ENCODE measurements around the gene CAMSAP1. TPM values are rescaled to one million over a fixed set of nuclear protein-coding genes. Genes with fewer than 3 reads are reported as not detected.

Gene CAMSAP1
- total and polyA plus RNA-seq, 10 donors = 2.4 to 34.3 (median 19.8) TPM

- H3K4me3 ChIP-seq = no peak overlapping the region
- WGBS, 5 donors = 35 to 49% (median 47%) methylated on average over 8 of the region's 8 CpGs
- peaks cover 0 to 30% (median 3%) of the 10 kb centered on the region in 6 donors for H3K36me3 ChIP-seq
- DNase-seq = peak; percentile 82
- H3K4me1 ChIP-seq = peaks cover 0 to 12% (median 8%) of the 10 kb centered on the region in 6 donors
- H3K9me3 ChIP-seq = no peaks in the 10 kb centered on the region
- intact Hi-C loops (cut with DNase I; ENCODE audit: low total_unique reads) = loop anchor here (2.0 kb wide), 1 partner anchor 258 kb away; no protein-coding TSS in a partner anchor
- TF ChIP-seq POLR2AphosphoS5 (IDR thresholded peaks at IDR 0.05) (peak in 1 of 3 donors; percentile 14), POLR2A (IDR thresholded peaks at IDR 0.05) (no peak), CTCF (IDR thresholded peaks at IDR 0.05 in 8 of 11, conservative IDR thresholded peaks at IDR 0.05 in 3 of 11) (peak; percentile 50 to 91 (median 85))
- H3K27ac ChIP-seq = no peak overlapping the region
- no peaks in the 10 kb centered on the region for H3K27me3 ChIP-seq (replicated peaks in 1 of 7)
Observed at GRCh38 chr9:135864447-135865049, 42.8 kb downstream of the CAMSAP1 start.

DNA sequence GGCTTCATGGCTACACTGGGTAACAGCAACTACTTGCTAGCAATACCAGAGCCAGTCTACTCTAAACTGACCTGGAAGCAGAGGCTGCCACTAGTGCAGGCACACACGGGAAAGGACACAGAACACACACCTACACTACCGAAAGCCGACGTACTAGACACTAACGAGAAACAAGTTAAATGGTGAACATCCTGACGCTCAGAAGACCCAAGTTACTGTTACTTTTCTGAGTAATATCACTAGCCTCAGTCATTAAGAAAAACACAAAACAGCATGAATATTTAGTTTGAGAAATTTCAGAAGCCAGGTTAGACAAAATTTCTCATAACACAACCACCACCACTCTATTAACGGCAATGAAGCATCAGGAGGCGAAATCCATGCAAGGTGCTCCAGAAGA lies 44.5 kb downstream of the CAMSAP1 start:
- H3K9me3 ChIP-seq = no peaks in the 10 kb centered on the region
- DNase-seq = no peak
- peaks cover 0 to 12% (median 8%) of the 10 kb centered on the region in 6 donors for H3K4me1 ChIP-seq
- H3K36me3 ChIP-seq = peaks cover 0 to 47% (median 3%) of the 10 kb centered on the region in 6 donors
- no peak overlapping the region for H3K4me3 ChIP-seq
- intact Hi-C loops (cut with DNase I; ENCODE audit: low total_unique reads) = no loop called here
- H3K27ac ChIP-seq = no peak overlapping the region
- WGBS, 5 donors = 79 to 90% (median 83%) methylated on average over 8 of the region's 8 CpGs
- no peak for TF ChIP-seq POLR2A (IDR thresholded peaks at IDR 0.05)
- TF ChIP-seq POLR2AphosphoS5 (IDR thresholded peaks at IDR 0.05) = no peak
- TF ChIP-seq CTCF (IDR thresholded peaks at IDR 0.05 in 8 of 11, conservative IDR thresholded peaks at IDR 0.05 in 3 of 11) = no peak
- no peaks in the 10 kb centered on the region for H3K27me3 ChIP-seq (replicated peaks in 1 of 7)

DNA sequence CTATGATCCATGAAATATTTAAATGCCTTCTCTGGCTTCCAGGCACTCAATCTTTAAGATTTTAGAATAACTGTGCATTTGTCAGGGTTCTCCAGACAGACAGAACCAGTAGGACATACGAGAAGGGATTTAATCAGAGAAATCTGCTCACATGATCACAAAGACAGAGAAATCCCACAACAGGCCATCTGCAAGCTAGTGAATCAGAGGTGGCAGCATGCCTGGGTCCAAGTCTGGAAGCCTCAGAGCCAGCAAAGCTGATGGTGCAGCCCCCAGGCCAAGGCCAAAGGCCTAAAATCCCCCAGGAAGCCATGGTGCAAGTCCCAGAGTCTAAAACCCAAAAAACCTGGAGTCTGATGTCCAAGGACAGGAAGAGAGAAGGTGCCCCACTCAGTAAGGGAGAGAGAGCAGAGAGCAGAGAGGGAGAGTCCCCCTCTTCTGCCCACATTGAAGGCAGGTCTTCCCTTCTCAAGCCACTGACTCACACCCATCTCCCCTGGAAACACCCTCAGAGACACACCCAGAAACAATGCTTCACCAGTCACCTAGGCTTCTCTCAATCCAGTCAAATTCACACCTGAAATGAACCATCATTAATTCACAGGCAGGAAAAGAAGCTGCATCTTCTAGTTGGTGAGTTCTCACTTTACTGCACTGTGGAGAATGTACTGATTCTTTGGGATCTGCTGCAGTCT lies 48.7 kb downstream of the CAMSAP1 start:
- Histone ChIP-seq H3K4me3 (no peak overlapping the region), H3K9me3 (no peaks in the 10 kb centered on the region), H3K36me3 (peaks cover 0 to 73% (median 13%) of the 10 kb centered on the region in 6 donors), H3K27me3 (replicated peaks in 1 of 7) (no peaks in the 10 kb centered on the region), H3K4me1 (no peaks in the 10 kb centered on the region), H3K27ac (no peak overlapping the region)
- no peak for TF ChIP-seq POLR2AphosphoS5 (IDR thresholded peaks at IDR 0.05)
- no peak for TF ChIP-seq POLR2A (IDR thresholded peaks at IDR 0.05)
- TF ChIP-seq CTCF (IDR thresholded peaks at IDR 0.05 in 8 of 11, conservative IDR thresholded peaks at IDR 0.05 in 3 of 11) = no peak
- intact Hi-C loops (cut with DNase I; ENCODE audit: low total_unique reads) = no loop called here
- WGBS, 5 donors = 90 to 97% (median 96%) methylated on average over 1 of the region's 1 CpG
- DNase-seq = peak; percentile 60

DNA sequence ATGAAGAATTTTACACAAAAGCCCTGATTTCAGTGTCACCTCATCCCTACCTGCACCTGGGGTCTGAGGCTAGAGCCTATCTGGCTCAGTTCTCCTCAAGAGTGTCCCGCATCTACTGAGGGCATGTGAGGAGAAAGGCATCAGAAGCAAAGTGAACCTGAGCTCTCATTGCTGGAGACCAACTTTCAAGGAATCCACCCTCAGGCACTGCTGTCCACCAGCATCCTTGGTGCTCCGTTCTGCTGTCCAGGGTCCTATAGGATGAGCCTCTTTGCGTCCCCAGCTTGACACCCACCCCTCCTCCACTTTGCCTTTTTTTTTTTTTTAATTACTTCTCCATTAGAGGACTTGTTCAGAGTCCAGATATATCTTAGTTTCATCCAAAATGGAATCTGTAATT lies 49.5 kb downstream of the CAMSAP1 start:
- 97 to 100% (median 97%) methylated on average over 3 of the region's 3 CpGs for WGBS, 5 donors
- no peak for DNase-seq
- intact Hi-C loops (cut with DNase I; ENCODE audit: low total_unique reads) = no loop called here
- no peak for TF ChIP-seq POLR2AphosphoS5 (IDR thresholded peaks at IDR 0.05)
- no peak for TF ChIP-seq CTCF (IDR thresholded peaks at IDR 0.05 in 8 of 11, conservative IDR thresholded peaks at IDR 0.05 in 3 of 11)
- Histone ChIP-seq H3K4me3 (no peak overlapping the region), H3K27me3 (replicated peaks in 1 of 7) (no peaks in the 10 kb centered on the region), H3K9me3 (no peaks in the 10 kb centered on the region), H3K27ac (no peak overlapping the region), H3K4me1 (no peaks in the 10 kb centered on the region), H3K36me3 (peaks cover 0 to 81% (median 13%) of the 10 kb centered on the region in 6 donors)
